ENCODE data around the gene TSHZ2.

- no peak for TF ChIP-seq POLR2A (IDR thresholded peaks at IDR 0.05)
- TF ChIP-seq POLR2AphosphoS5 (IDR thresholded peaks at IDR 0.05; ENCODE audit: insufficient read depth in 1 of 2, low read depth in 1 of 2): no peak
Measured at GRCh38 chr20:53405139-53405538, 433.0 kb downstream of the TSHZ2 start.

Measured in vagina (tissue), 2 donors.